Central memory CD8-positive, alpha-beta T cell (primary cell): ENCODE data around the gene ORMDL3.
A peak's percentile ranks its signal among the peaks of the same experiment; 100 is the strongest.
"Not testable (repeated sequence)": the region's sequence is repeated elsewhere in the genome, so short reads cannot be mapped to it uniquely, and the experiment has no call there.

Experiments used
- ATAC-seq: fragments of 150-1000 bp; cut with Tn5 transposase; replicated peaks from 2 replicates; pipeline ENCODE4 v1.10.0; 2022; ENCODE audit warnings: mild to moderate bottlenecking, moderate FRiP score, moderate number of reproducible peaks; ENCODE audit not compliant: poor library complexity, severe bottlenecking; ENCODE audit errors: extremely low read depth
- DNase-seq, 2 donors: peaks; one replicate each; pipeline ENCODE4 v3.0.0; 2021; ENCODE audit warnings: low spot score in 2 of 2
- H3K27ac Mint-ChIP-seq: one replicate; pipeline ENCODE4 v1.8.0; 2022; ENCODE audit warnings: low read depth, mild to moderate bottlenecking, moderate library complexity, mixed read lengths
- H3K27me3 Mint-ChIP-seq: one replicate; pipeline ENCODE4 v1.8.0; 2022; ENCODE audit warnings: mixed read lengths
- H3K36me3 Mint-ChIP-seq: one replicate; pipeline ENCODE4 v1.8.0; 2022; ENCODE audit warnings: mild to moderate bottlenecking, moderate library complexity, mixed read lengths; ENCODE audit not compliant: insufficient read depth
- H3K4me1 Mint-ChIP-seq: one replicate; pipeline ENCODE4 v1.8.0; 2022; ENCODE audit warnings: mixed read lengths
- H3K4me3 Mint-ChIP-seq: one replicate; pipeline ENCODE4 v1.8.0; 2022; ENCODE audit warnings: mild to moderate bottlenecking, moderate library complexity, mixed read lengths
- H3K9me3 Mint-ChIP-seq: one replicate; pipeline ENCODE4 v1.8.0; 2022; ENCODE audit warnings: mixed read lengths

The ORMDL3 gene

DNA sequence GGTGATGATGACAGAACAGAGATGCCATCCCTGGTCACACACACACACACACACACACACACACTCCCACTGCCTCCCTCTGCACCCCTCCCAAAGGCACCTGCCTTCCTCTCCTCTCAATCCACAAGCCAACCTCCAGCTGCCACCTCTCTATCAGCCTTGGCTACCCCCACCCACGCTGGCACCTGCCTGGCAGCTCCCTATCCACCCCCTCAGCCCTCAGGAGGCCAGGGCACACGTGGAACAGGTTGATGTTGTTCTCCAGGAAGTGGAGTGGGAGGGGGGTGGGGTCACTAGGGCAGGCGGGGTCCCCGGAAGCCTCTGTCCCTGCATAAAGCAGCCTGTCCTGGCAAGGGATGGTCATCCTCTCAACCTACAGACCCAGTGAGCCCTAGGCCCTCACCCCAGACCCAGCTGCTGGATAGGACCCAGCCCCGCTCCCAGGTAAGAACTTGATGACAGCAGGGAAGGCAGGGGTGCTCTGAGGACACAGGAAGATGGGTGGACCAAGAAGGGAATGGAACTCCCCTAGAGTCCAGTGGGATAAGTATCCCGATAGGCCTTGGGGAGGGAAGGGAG lies 35.3 kb upstream of the ORMDL3 start, which contains the start of gene GSDMA:
Gene GSDMA, plus strand, starts transcription at position 363 of the 579 bp plus-strand sequence. CDS start 2,684 bp downstream, outside the sequence.
- Mint-ChIP-seq H3K27ac (no peak within 1 kb of the TSS), H3K4me1 (peaks cover 42% of the 10 kb centered on the region), H3K9me3 (no peaks in the 10 kb centered on the region), H3K27me3 (no peaks in the 10 kb centered on the region), H3K4me3 (peak within 1 kb of the TSS; percentile 28), H3K36me3 (peaks cover 6% of the 10 kb centered on the region)
- ATAC-seq, result no peak
- no peak for DNase-seq

GRCh38 chr17:39960524-39961041 lies 33.2 kb upstream of the ORMDL3 start:
- no peak overlapping the region for H3K27ac Mint-ChIP-seq
- no peaks in the 10 kb centered on the region for H3K9me3 Mint-ChIP-seq
- peaks cover 32% of the 10 kb centered on the region for H3K4me1 Mint-ChIP-seq
- H3K36me3 Mint-ChIP-seq, result peaks cover 8% of the 10 kb centered on the region
- no peak for DNase-seq
- no peaks in the 10 kb centered on the region for H3K27me3 Mint-ChIP-seq
- no peak overlapping the region for H3K4me3 Mint-ChIP-seq
- ATAC-seq, result no peak

- no peaks in the 10 kb centered on the region for H3K27me3 Mint-ChIP-seq
- no peak overlapping the region for H3K27ac Mint-ChIP-seq
- peaks cover 6% of the 10 kb centered on the region for H3K36me3 Mint-ChIP-seq
- H3K4me3 Mint-ChIP-seq, result no peak overlapping the region
- DNase-seq (no peak), ATAC-seq (no peak)
- no peaks in the 10 kb centered on the region for H3K9me3 Mint-ChIP-seq
- H3K4me1 Mint-ChIP-seq, result peaks cover 19% of the 10 kb centered on the region
Measured at GRCh38 chr17:39955726-39956225, 28.4 kb upstream of the ORMDL3 start.

GRCh38 chr17:39954876-39955275 lies 27.5 kb upstream of the ORMDL3 start:
- no peak overlapping the region for H3K27ac Mint-ChIP-seq
- no peaks in the 10 kb centered on the region for H3K9me3 Mint-ChIP-seq
- peaks cover 19% of the 10 kb centered on the region for H3K4me1 Mint-ChIP-seq
- DNase-seq (no peak), ATAC-seq (no peak)
- H3K27me3 Mint-ChIP-seq, result no peaks in the 10 kb centered on the region
- H3K36me3 Mint-ChIP-seq, result peaks cover 6% of the 10 kb centered on the region
- H3K4me3 Mint-ChIP-seq, result no peak overlapping the region

- no peak for ATAC-seq
- Mint-ChIP-seq H3K4me3 (peak overlapping the region; percentile 73), H3K9me3 (no peaks in the 10 kb centered on the region), H3K27ac (peak overlapping the region; percentile 70), H3K4me1 (peaks cover 12% of the 10 kb centered on the region), H3K36me3 (peaks cover 2% of the 10 kb centered on the region), H3K27me3 (no peaks in the 10 kb centered on the region)
- DNase-seq, result no peak
Measured at GRCh38 chr17:39953471-39953888, 26.1 kb upstream of the ORMDL3 start.

GRCh38 chr17:39952680-39953470 lies 25.5 kb upstream of the ORMDL3 start:
- Mint-ChIP-seq H3K36me3 (peaks cover 2% of the 10 kb centered on the region), H3K9me3 (no peaks in the 10 kb centered on the region), H3K27ac (peak overlapping the region; percentile 70), H3K4me1 (peaks cover 12% of the 10 kb centered on the region), H3K27me3 (no peaks in the 10 kb centered on the region), H3K4me3 (peak overlapping the region; percentile 73)
- DNase-seq (peak; percentile 79 to 92), ATAC-seq (peak; percentile 87)

DNA sequence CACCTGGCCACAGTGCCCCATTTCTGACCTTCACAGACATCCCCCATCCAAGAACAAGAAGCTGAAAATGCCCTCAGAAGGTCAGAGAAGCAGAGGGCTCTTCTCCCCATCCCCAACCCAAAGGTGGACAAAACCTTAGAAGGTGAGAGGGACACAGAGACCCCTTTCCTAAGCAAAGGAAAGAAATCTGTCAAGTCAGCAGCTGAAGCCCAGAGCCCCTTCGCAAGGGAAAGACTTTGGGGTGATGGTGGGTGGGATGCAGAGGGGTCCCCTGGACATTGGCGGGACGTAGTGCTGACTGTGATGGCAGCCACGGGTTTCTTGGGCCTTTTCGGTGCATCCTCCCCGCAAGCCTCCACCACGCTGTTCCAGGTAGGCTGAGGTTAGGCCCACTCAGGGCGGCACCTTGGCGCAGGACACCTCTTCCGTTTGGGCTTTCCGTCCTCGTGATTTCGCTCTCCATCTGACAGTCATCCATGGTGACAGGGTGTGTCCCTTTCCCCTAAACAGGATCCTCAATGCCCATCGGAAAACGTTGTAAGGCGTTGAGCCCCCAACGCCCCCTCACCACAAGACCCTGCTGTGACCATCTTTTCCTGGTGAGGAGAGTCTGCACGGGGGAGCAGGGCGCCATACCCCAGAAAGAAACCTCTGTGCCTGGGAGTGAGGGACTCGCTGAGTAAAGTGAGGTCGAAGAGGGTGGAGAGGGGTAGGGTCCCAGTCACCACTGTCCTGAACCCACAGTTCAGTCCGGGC lies 24.7 kb upstream of the ORMDL3 start:
- H3K4me1 Mint-ChIP-seq, result peaks cover 12% of the 10 kb centered on the region
- ATAC-seq (no peak), DNase-seq (no peak)
- H3K27me3 Mint-ChIP-seq, result no peaks in the 10 kb centered on the region
- H3K27ac Mint-ChIP-seq, result no peak overlapping the region
- H3K4me3 Mint-ChIP-seq, result peak overlapping the region; percentile 73
- no peaks in the 10 kb centered on the region for H3K9me3 Mint-ChIP-seq
- peaks cover 2% of the 10 kb centered on the region for H3K36me3 Mint-ChIP-seq

GRCh38 chr17:39950871-39951348 lies 23.5 kb upstream of the ORMDL3 start:
- DNase-seq, result no peak
- no peak for ATAC-seq
- no peak overlapping the region for H3K4me3 Mint-ChIP-seq
- H3K36me3 Mint-ChIP-seq, result no peaks in the 10 kb centered on the region
- peaks cover 12% of the 10 kb centered on the region for H3K4me1 Mint-ChIP-seq
- no peaks in the 10 kb centered on the region for H3K27me3 Mint-ChIP-seq
- no peaks in the 10 kb centered on the region for H3K9me3 Mint-ChIP-seq
- H3K27ac Mint-ChIP-seq, result no peak overlapping the region

GRCh38 chr17:39949028-39949427 lies 21.6 kb upstream of the ORMDL3 start:
- no peak overlapping the region for H3K27ac Mint-ChIP-seq
- no peaks in the 10 kb centered on the region for H3K9me3 Mint-ChIP-seq
- no peak for ATAC-seq
- H3K36me3 Mint-ChIP-seq, result no peaks in the 10 kb centered on the region
- H3K4me3 Mint-ChIP-seq, result no peak overlapping the region
- peaks cover 12% of the 10 kb centered on the region for H3K4me1 Mint-ChIP-seq
- no peak for DNase-seq
- no peaks in the 10 kb centered on the region for H3K27me3 Mint-ChIP-seq

DNA sequence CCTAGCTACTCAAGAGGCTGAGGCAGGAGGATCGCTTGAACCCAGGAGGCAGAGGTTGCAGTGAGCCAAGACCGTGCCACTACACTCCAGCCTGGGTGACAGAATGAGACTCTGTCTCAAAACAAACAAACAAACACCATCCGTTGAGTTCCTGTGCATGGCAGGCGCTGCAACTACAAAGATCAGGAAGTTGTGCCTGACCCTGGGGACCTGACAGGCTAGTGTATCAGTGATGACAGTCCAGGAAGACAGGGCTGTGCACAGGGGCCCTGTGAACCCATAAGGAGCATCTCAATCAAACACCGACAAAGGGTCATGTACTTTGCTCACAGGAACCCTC lies 21.1 kb upstream of the ORMDL3 start:
- H3K27ac Mint-ChIP-seq, H3K27me3 Mint-ChIP-seq: not testable (repeated sequence)
- peaks cover 11% of the 10 kb centered on the region for H3K4me1 Mint-ChIP-seq

DNA sequence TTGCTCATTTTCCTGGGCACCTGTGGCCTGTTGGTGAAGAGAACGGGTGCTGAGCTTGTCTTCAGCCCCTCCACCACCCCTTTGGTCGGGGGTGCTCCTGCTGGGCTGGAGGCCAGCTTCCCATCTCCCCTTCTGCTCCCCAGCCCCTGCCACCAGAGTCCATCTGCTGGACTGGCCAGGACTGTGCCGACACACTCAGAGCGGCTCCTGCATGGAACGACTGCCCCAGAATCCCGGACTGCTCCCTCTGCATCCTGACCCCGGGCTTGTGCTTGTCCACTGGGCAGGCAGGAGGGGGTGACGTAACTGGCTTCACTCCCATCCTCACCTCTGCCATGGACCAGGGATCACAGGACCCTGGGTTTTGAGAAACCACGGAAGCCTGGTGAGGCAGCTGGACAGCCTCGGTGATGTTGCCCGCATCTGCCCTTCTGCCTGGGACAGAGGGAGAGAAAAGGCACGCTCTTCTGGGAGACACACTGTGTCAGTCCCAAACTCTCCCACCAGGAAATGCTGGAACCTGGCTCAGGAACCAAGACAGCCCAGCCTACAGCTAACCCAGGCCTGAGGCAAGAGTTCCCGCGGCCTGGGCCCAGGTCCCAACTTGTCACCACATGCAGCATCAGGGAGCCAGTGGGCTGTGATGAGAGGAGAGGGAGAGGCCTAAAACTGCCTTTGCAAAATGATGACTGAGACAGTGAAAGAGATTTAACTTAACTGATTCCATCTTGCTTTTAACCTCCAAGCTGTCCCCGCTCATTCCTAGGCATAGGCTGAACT lies 19.3 kb upstream of the ORMDL3 start:
- H3K27ac Mint-ChIP-seq, result no peak overlapping the region
- no peak overlapping the region for H3K4me3 Mint-ChIP-seq
- ATAC-seq (no peak), DNase-seq (no peak)
- no peaks in the 10 kb centered on the region for H3K4me1 Mint-ChIP-seq
- no peaks in the 10 kb centered on the region for H3K36me3 Mint-ChIP-seq
- no peaks in the 10 kb centered on the region for H3K9me3 Mint-ChIP-seq
- H3K27me3 Mint-ChIP-seq, result no peaks in the 10 kb centered on the region

More for the DNA sequence above, 21.1 kb upstream of the ORMDL3 start:
- not testable (repeated sequence) for H3K4me3 Mint-ChIP-seq, H3K9me3 Mint-ChIP-seq, DNase-seq, ATAC-seq, H3K36me3 Mint-ChIP-seq

- no peak for ATAC-seq
- no peak for DNase-seq
- Mint-ChIP-seq H3K27ac (no peak overlapping the region), H3K9me3 (no peaks in the 10 kb centered on the region), H3K4me3 (no peak overlapping the region), H3K4me1 (peaks cover 6% of the 10 kb centered on the region), H3K36me3 (no peaks in the 10 kb centered on the region), H3K27me3 (no peaks in the 10 kb centered on the region)
Measured at GRCh38 chr17:39944393-39944711, 17.0 kb upstream of the ORMDL3 start.
